Aorta (tissue), 5 donors: ENCODE results near the gene LRRC36. TPM values are rescaled to one million over a fixed set of nuclear protein-coding genes. Genes with fewer than 3 reads are reported as not detected.

Experiments
- ATAC-seq: fragments of 200-7000 bp; cut with Tn5 transposase; one replicate; pipeline ENCODE4 v1.9.1; 2022; ENCODE audit warnings: moderate library complexity; ENCODE audit not compliant: low FRiP score
- DNase-seq, 2 donors: peaks; one replicate each; pipeline ENCODE4 v3.0.0-alpha.2; 2020
- H3K27ac ChIP-seq, 2 donors: one replicate each; pipeline ENCODE4 v1.5.1; 2013; ENCODE audit warnings: low read length in 2 of 2, mild to moderate bottlenecking in 2 of 2, moderate library complexity in 2 of 2, control low read depth in 1 of 2, inconsistent platforms in 1 of 2, low read depth in 1 of 2
- H3K27me3 ChIP-seq, 2 donors: one replicate each; pipeline ENCODE4 v1.6.1; 2013; ENCODE audit warnings: control low read depth in 1 of 2, low read length in 1 of 2, mild to moderate bottlenecking in 1 of 2, moderate library complexity in 1 of 2; ENCODE audit not compliant: insufficient read depth in 2 of 2, control insufficient read depth in 1 of 2
- H3K36me3 ChIP-seq, 2 donors: one replicate each; pipeline ENCODE4 v1.6.1; 2013; ENCODE audit warnings: control low read depth in 1 of 2, low read length in 1 of 2, mild to moderate bottlenecking in 1 of 2; ENCODE audit not compliant: insufficient read depth in 2 of 2, control insufficient read depth in 1 of 2
- H3K4me1 ChIP-seq, 2 donors: one replicate each; pipeline ENCODE4 v1.6.1; 2013; ENCODE audit warnings: low read length in 2 of 2, control low read depth in 1 of 2, mild to moderate bottlenecking in 1 of 2, moderate library complexity in 1 of 2; ENCODE audit not compliant: insufficient read depth in 2 of 2, control insufficient read depth in 1 of 2
- H3K4me3 ChIP-seq, 2 donors: one replicate each; pipeline ENCODE4 v1.5.1; 2013; ENCODE audit warnings: low read length in 2 of 2, control low read depth in 1 of 2, mild to moderate bottlenecking in 1 of 2
- H3K9me3 ChIP-seq: one replicate; pipeline ENCODE4 v1.6.1; 2013; ENCODE audit warnings: mild to moderate bottlenecking, low read length; ENCODE audit not compliant: control insufficient read depth
- WGBS, 2 donors: extraction: QIAGEN DNeasy Blood & Tissue Kit; methylation state at CpG; one replicate each; pipeline ENCODE4 v1.1.7; 2013; 5-methylcytosine and 5-hydroxymethylcytosine counted together
- intact Hi-C, 2 donors: fragments of 100-400 bp; cut with DNase I; formaldehyde crosslinking; loops; one replicate each; pipeline versions ENCODE4 v1.14.2 to v1.15.0; 2022
- polyA plus RNA-seq, 2 donors: library from polyadenylated mRNA; stranded (reverse); fragments of 200-250 nt; gene quantifications; one replicate each; pipeline ENCODE4 v1.2.3, GENCODE V29; 2013
- total RNA-seq, 2 donors: library from RNA; stranded (reverse); fragmentation: NEBNext Ultra II Directional; extraction: Animal tissue kit (Norgen Biotek cat#: 25700); gene quantifications; one replicate each; pipeline ENCODE4 v1.2.1, GENCODE V29; 2021
- donor health status: healthy with polysubstance abuse.
- donor health status: Bipolar disorder and iron deficiency.
- donor health status: DM: no; HTN: no; CAD: no.
- donor health status: DM: no; HTN: no; CAD: no.
- donor health status: DM: yes; HTN: yes; CAD: no.

The LRRC36 gene
- total and polyA plus RNA-seq, 4 donors: 0.51 TPM; not detected in 3

- H3K27ac ChIP-seq: no peak overlapping the region
- 70 to 74% methylated on average over 19 of the region's 19 CpGs for WGBS, 2 donors
- H3K9me3 ChIP-seq: no peaks in the 10 kb centered on the region
- H3K4me1 ChIP-seq: no peaks in the 10 kb centered on the region
- no peaks in the 10 kb centered on the region for H3K27me3 ChIP-seq
- no peak overlapping the region for H3K4me3 ChIP-seq
- peak in 1 of 2 donors; percentile 70 for DNase-seq
- H3K36me3 ChIP-seq: no peaks in the 10 kb centered on the region
- ATAC-seq: no peak
- intact Hi-C loops: no loop called here
Measured at GRCh38 chr16:67399749-67400704, 73.4 kb downstream of the LRRC36 start.

GRCh38 chr16:67400901-67401300 is 74.3 kb downstream of the LRRC36 start:
- no peaks in the 10 kb centered on the region for H3K27me3 ChIP-seq
- H3K4me3 ChIP-seq: no peak overlapping the region
- 93 to 96% methylated on average over 14 of the region's 14 CpGs for WGBS, 2 donors
- H3K36me3 ChIP-seq: no peaks in the 10 kb centered on the region
- ATAC-seq: no peak
- DNase-seq: peak in 1 of 2 donors; percentile 52
- no peak overlapping the region for H3K27ac ChIP-seq
- no peaks in the 10 kb centered on the region for H3K4me1 ChIP-seq
- no peaks in the 10 kb centered on the region for H3K9me3 ChIP-seq
- intact Hi-C loops: no loop called here

- H3K36me3 ChIP-seq: no peaks in the 10 kb centered on the region
- no peaks in the 10 kb centered on the region for H3K27me3 ChIP-seq
- peak in 1 of 2 donors; percentile 54 for DNase-seq
- ATAC-seq: no peak
- intact Hi-C loops: no loop called here
- 90 to 95% methylated on average over 12 of the region's 12 CpGs for WGBS, 2 donors
- H3K27ac ChIP-seq: no peak overlapping the region
- H3K9me3 ChIP-seq: no peaks in the 10 kb centered on the region
- H3K4me3 ChIP-seq: no peak overlapping the region
- no peaks in the 10 kb centered on the region for H3K4me1 ChIP-seq
Measured at GRCh38 chr16:67403976-67404555, 77.5 kb downstream of the LRRC36 start.

- no peak for ATAC-seq
- Histone ChIP-seq H3K27me3 (no peaks in the 10 kb centered on the region), H3K36me3 (no peaks in the 10 kb centered on the region), H3K27ac (no peak overlapping the region), H3K9me3 (no peaks in the 10 kb centered on the region), H3K4me1 (no peaks in the 10 kb centered on the region), H3K4me3 (no peak overlapping the region)
- DNase-seq: peak in 1 of 2 donors; percentile 7
- 91 to 94% methylated on average over 5 of the region's 5 CpGs for WGBS, 2 donors
- intact Hi-C loops: no loop called here
Measured at GRCh38 chr16:67404740-67405226, 78.2 kb downstream of the LRRC36 start.

GRCh38 chr16:67405336-67405735 is 78.7 kb downstream of the LRRC36 start:
- Histone ChIP-seq H3K9me3 (no peaks in the 10 kb centered on the region), H3K4me1 (no peaks in the 10 kb centered on the region), H3K27ac (no peak overlapping the region), H3K36me3 (no peaks in the 10 kb centered on the region), H3K4me3 (no peak overlapping the region), H3K27me3 (no peaks in the 10 kb centered on the region)
- DNase-seq (no peak), ATAC-seq (no peak)
- WGBS, 2 donors: 92 to 94% methylated on average over 8 of the region's 8 CpGs
- intact Hi-C loops: no loop called here

GRCh38 chr16:67406111-67406971 is 79.7 kb downstream of the LRRC36 start:
- no peaks in the 10 kb centered on the region for H3K9me3 ChIP-seq
- DNase-seq: no peak
- WGBS, 2 donors: 64 to 74% methylated on average over 18 of the region's 18 CpGs
- peak; percentile 68 for ATAC-seq
- intact Hi-C loops: no loop called here
- no peak overlapping the region for H3K27ac ChIP-seq
- H3K27me3 ChIP-seq: no peaks in the 10 kb centered on the region
- no peaks in the 10 kb centered on the region for H3K4me1 ChIP-seq
- H3K36me3 ChIP-seq: no peaks in the 10 kb centered on the region
- no peak overlapping the region for H3K4me3 ChIP-seq

- Histone ChIP-seq H3K4me1 (no peaks in the 10 kb centered on the region), H3K9me3 (no peaks in the 10 kb centered on the region), H3K27ac (no peak overlapping the region), H3K36me3 (no peaks in the 10 kb centered on the region), H3K4me3 (no peak overlapping the region), H3K27me3 (no peaks in the 10 kb centered on the region)
- WGBS, 2 donors: 91 to 96% methylated on average over 7 of the region's 7 CpGs
- intact Hi-C loops: no loop called here
- no peak for ATAC-seq
- DNase-seq: no peak
Measured at GRCh38 chr16:67407176-67407787, 80.7 kb downstream of the LRRC36 start.

GRCh38 chr16:67407788-67408452 is 81.3 kb downstream of the LRRC36 start:
- Histone ChIP-seq H3K9me3 (no peaks in the 10 kb centered on the region), H3K27me3 (no peaks in the 10 kb centered on the region), H3K4me3 (no peak overlapping the region), H3K4me1 (no peaks in the 10 kb centered on the region), H3K36me3 (no peaks in the 10 kb centered on the region), H3K27ac (no peak overlapping the region)
- WGBS, 2 donors: 84 to 85% methylated on average over 6 of the region's 6 CpGs
- ATAC-seq (no peak), DNase-seq (no peak)
- intact Hi-C loops: no loop called here
